BJ (cell line): ENCODE results near the gene GRB10. TPM values are rescaled to one million over a fixed set of nuclear protein-coding genes. Genes with fewer than 3 reads are reported as not detected.

ENCODE experiments used
- CTCF ChIA-PET: fragments of 350-600 bp; formaldehyde crosslinking; extraction: SDS; loops from one replicate; lab custom pipeline; 2021; ENCODE audit warnings: antibody characterized with exemption, inconsistent platforms; lab: Yijun Ruan, JAX
- POLR2A ChIA-PET: fragments of 300-600 bp; sonication (Branson Sonifier 250); formaldehyde crosslinking; extraction: SDS; loops from one replicate; lab custom pipeline; 2021; ENCODE audit warnings: antibody characterized with exemption; lab: Charles Lee
- DNase-seq: peaks from one replicate; pipeline ENCODE4 v3.0.0-alpha.2; 2011; ENCODE audit warnings: low read depth
- H3K27me3 ChIP-seq: 2 replicates; pipeline ENCODE4 v1.6.0; 2011; ENCODE audit warnings: low read length; ENCODE audit not compliant: control insufficient read depth, insufficient read depth
- H3K36me3 ChIP-seq: 2 replicates; pipeline ENCODE4 v1.5.1; 2011; ENCODE audit warnings: low read length; ENCODE audit not compliant: control insufficient read depth, insufficient read depth
- H3K4me3 ChIP-seq: 2 replicates; pipeline ENCODE4 v1.5.1; 2011; ENCODE audit warnings: low read depth, mild to moderate bottlenecking, control low read depth, low read length
- polyA plus RNA-seq: library from polyadenylated mRNA; depleted of rRNA; stranded (reverse); fragments of >200 nt; gene quantifications from 2 replicates; pipeline ENCODE4 v1.2.3, GENCODE V29; 2011
- TF ChIP-seq, protein P1 (sequence below): IDR thresholded peaks from 2 replicates; pipeline ENCODE4 v1.5.1; 2011; ENCODE audit warnings: low read depth, mild to moderate bottlenecking, control low read depth, inconsistent platforms, low read length, moderate library complexity; ENCODE audit not compliant: insufficient read depth

The GRB10 gene
- polyA plus RNA-seq, 1 experiment = 8.5 TPM

DNA sequence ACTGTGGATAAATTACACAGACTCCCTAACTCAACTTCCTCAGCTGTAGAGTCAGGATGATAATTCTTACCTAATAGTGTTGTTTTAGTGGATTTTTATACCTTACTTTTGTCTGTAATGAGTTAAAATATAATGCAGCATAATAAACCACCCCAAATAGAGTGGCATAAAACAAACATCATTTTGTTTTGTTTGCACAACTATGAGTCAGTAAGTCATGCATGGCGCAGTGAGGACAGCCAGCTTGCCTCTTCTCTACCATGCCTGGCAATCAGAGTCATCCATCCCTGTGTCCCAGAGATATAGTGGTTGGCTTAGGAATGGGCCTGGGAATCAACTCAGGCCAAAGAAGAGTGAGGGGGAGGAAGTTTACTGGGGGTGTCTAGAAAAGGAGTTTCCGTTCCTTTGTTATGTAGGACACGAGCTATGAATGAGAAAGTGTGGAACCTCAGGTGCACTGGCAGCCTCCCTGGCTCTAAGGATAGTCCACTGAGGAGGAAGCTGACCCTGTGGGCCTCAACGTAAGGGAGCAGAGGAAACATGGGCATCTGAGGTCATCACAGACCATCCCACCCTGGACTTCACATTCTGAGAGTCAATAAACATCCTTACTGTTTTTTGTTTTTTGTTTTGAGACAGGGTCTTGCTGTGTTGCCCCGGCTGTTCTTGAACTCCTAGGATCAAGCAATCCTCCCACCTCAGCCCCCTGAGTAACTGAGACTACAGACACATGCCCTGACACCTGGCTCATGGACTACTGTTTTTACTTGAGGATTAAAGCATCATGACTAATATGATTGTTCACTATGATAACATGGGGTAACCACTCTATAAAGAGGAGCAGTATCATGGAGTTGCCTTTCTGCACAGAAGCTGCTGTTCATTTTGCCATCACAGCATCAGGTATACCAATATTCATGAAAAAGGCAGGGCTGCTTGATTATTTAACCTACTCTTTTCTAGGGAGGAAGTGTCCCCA is 21.0 kb upstream of the GRB10 start:
- Histone ChIP-seq H3K27me3 (peaks cover 15% of the 10 kb centered on the region), H3K4me3 (no peak overlapping the region), H3K36me3 (no peaks in the 10 kb centered on the region)
- no peak for DNase-seq
- POLR2A ChIA-PET = no interaction called here
- CTCF ChIA-PET = interaction anchor here (0.9 kb wide), 1 partner anchor 15 kb away, joined by 3 read pairs; no protein-coding TSS in a partner anchor
- TF ChIP-seq, protein P1, sequence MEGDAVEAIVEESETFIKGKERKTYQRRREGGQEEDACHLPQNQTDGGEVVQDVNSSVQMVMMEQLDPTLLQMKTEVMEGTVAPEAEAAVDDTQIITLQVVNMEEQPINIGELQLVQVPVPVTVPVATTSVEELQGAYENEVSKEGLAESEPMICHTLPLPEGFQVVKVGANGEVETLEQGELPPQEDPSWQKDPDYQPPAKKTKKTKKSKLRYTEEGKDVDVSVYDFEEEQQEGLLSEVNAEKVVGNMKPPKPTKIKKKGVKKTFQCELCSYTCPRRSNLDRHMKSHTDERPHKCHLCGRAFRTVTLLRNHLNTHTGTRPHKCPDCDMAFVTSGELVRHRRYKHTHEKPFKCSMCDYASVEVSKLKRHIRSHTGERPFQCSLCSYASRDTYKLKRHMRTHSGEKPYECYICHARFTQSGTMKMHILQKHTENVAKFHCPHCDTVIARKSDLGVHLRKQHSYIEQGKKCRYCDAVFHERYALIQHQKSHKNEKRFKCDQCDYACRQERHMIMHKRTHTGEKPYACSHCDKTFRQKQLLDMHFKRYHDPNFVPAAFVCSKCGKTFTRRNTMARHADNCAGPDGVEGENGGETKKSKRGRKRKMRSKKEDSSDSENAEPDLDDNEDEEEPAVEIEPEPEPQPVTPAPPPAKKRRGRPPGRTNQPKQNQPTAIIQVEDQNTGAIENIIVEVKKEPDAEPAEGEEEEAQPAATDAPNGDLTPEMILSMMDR = no peak

DNA sequence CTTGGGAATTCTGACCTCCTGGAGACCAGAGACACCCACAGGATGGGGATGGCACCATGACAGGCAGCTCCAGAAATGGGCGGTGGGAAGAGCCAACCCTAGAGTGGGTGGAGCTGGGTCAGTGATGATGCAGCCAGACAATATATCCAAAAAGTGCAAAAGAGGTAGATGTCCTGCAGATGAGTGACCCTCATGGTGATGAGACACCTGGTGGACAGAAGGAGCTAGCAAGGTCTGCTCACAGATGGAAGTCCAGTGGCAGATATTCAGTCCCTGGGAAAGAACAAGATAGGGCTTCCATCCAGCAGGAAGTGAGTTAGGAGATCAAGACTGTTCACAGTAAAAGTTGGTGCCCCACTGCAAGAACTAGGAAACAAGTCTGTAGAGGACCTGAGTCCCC is 19.2 kb upstream of the GRB10 start:
- ChIA-PET POLR2A (no interaction called here), CTCF (interaction anchor here (2.2 kb wide), 1 partner anchor 9 kb away, joined by 6 read pairs; no protein-coding TSS in a partner anchor)
- DNase-seq = no peak
- H3K36me3 ChIP-seq = no peaks in the 10 kb centered on the region
- peaks cover 15% of the 10 kb centered on the region for H3K27me3 ChIP-seq
- no peak overlapping the region for H3K4me3 ChIP-seq
- TF ChIP-seq, protein P1 = no peak

DNA sequence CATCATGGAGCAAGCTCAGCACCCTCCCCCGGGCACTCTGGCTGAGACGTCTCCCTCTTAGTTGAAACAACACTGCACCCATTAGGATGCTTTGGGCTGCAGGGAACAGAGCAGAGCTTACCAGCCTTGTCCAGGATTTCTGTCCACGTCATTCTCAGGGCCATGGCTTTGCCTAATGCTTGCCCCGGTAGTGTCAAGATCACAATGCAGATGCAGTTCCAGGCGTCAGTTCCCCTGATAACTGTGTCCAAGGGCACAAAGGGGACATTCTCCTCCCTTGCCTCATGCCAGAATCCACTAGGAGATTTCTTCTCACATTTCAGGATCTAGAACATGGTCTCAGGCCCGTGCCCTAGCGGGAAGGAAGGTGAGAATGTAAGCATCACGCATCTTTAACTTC is 17.2 kb upstream of the GRB10 start:
- Histone ChIP-seq H3K36me3 (no peaks in the 10 kb centered on the region), H3K27me3 (peaks cover 15% of the 10 kb centered on the region), H3K4me3 (no peak overlapping the region)
- no peak for DNase-seq
- ChIA-PET POLR2A (no interaction called here), CTCF (interaction anchor here (0.8 kb wide), 1 partner anchor 218 kb away, joined by 4 read pairs; no protein-coding TSS in a partner anchor)
- TF ChIP-seq, protein P1 = no peak

DNA sequence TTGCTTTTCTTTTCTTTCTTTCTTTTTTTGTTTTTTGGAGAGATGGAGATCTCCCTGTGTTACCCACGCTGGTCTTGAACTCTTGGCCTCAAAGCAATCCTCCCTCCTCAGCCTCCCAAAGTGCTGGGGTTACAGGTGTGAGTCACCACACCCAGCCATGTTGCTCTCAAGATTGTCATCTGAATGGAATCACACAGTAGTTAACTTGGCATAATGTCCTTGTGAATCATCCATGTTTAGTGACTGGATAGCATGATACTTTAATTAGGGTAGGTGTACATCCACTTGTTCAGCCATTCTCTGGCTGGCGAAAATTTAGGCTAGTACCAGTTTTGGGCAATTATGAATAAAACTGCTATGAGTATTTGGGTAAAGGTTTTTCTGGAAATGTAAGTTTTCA is 15.4 kb upstream of the GRB10 start:
- no peak for DNase-seq
- ChIA-PET POLR2A (no interaction called here), CTCF (no interaction called here)
- Histone ChIP-seq H3K36me3 (no peaks in the 10 kb centered on the region), H3K4me3 (no peak overlapping the region), H3K27me3 (peaks cover 18% of the 10 kb centered on the region)
- TF ChIP-seq, protein P1 = no peak

DNA sequence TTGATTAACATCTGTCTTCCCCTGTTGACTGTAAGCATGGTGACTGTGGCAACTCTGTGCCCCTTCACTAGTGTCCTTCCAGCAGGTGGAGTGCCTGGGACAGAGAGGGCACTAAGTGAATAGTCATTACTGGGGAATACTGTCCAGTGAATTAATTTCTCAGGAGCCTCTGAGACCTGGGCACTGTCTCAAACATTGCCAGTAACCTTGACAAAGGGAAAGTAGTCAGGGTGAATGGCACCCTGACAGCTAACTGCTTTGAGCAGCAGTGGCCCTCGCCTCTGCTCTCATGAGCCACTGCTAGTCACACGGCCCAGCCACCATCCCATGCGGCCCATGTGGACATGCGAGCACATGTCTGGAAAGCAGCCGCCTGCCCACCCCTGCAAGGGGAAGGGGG is 13.1 kb upstream of the GRB10 start:
- H3K27me3 ChIP-seq = peaks cover 11% of the 10 kb centered on the region
- CTCF ChIA-PET = interaction anchor here (1.8 kb wide), 1 partner anchor 345 kb away, joined by 5 read pairs; no protein-coding TSS in a partner anchor
- no peaks in the 10 kb centered on the region for H3K36me3 ChIP-seq
- no peak overlapping the region for H3K4me3 ChIP-seq
- DNase-seq = no peak
- TF ChIP-seq, protein P1 = no peak
- POLR2A ChIA-PET = no interaction called here
